ENCODE measurements around the gene SCYGR3.

DNA sequence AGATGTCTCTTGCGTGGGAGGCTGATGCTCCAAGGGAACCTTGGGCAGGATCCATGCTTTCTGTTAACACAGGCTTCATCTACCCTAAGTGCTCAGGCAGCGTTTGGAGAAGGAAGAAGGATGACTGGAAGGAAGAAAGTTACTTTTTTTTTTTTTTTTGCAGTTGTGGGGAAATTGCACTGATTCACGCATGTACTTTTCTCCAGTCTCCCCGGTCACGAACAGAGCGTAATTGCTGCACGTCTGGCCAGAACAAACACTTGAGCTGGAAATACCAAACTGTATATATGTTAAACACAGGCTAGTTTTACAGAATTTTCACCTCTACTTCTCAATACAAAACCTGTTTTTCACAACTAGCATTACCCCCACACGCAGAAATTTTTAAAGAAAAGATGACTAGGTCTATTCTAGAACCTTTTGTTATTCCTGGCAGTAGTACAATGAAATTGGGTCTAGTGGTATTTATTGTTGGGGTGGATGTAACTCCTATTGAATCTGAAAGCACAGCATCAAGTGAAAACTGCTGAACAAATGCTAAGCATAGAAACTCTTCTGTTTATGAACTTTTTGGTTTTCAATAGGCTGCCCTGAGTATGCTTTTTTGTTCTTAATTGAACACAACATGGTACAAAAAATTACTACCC, 42.7 kb upstream of the SCYGR3 start:
- TF ChIP-seq, protein P1, sequence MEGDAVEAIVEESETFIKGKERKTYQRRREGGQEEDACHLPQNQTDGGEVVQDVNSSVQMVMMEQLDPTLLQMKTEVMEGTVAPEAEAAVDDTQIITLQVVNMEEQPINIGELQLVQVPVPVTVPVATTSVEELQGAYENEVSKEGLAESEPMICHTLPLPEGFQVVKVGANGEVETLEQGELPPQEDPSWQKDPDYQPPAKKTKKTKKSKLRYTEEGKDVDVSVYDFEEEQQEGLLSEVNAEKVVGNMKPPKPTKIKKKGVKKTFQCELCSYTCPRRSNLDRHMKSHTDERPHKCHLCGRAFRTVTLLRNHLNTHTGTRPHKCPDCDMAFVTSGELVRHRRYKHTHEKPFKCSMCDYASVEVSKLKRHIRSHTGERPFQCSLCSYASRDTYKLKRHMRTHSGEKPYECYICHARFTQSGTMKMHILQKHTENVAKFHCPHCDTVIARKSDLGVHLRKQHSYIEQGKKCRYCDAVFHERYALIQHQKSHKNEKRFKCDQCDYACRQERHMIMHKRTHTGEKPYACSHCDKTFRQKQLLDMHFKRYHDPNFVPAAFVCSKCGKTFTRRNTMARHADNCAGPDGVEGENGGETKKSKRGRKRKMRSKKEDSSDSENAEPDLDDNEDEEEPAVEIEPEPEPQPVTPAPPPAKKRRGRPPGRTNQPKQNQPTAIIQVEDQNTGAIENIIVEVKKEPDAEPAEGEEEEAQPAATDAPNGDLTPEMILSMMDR (IDR thresholded peaks at IDR 0.05) = no peak
- no peak for TF ChIP-seq ZFX (IDR thresholded peaks at IDR 0.05; ENCODE audit: borderline replicate concordance)
